Keratinocyte (primary cell): ENCODE data around the gene SCN8A. TPM values are rescaled to one million over a fixed set of nuclear protein-coding genes. Genes with fewer than 3 reads are reported as not detected.

Source experiments
- DNase-seq: peaks from one replicate; pipeline ENCODE4 v3.0.0-alpha.2; 2011; ENCODE audit warnings: low read depth, missing footprints, low spot score
- FAIRE-seq: peaks from 2 replicates; lab custom pipeline; 2011; peaks lifted over from hg19 to GRCh38; lab: Jason Lieb, UNC
- H2AFZ ChIP-seq: 2 replicates; pipeline ENCODE4 v1.6.0; 2012; ENCODE audit warnings: low read length, control low read depth, inconsistent platforms; ENCODE audit not compliant: control insufficient read depth
- H3K27ac ChIP-seq: 2 replicates; pipeline ENCODE4 v1.5.1; 2011; ENCODE audit warnings: low read length; ENCODE audit not compliant: control insufficient read depth, insufficient read depth
- H3K27me3 ChIP-seq: 3 replicates; pipeline ENCODE4 v1.6.0; 2011; ENCODE audit warnings: low read length; ENCODE audit not compliant: control insufficient read depth, insufficient read depth; ENCODE audit errors: extremely low read depth
- H3K36me3 ChIP-seq, 2 experiments: 2 replicates in 1 of 2; 3 replicates in 1 of 2; pipeline ENCODE4 v1.5.1; 2011; ENCODE audit warnings: low read length in 2 of 2, mild to moderate bottlenecking in 1 of 2; ENCODE audit not compliant: control insufficient read depth in 2 of 2, insufficient read depth in 2 of 2; ENCODE audit errors: extremely low read depth in 1 of 2
- H3K4me1 ChIP-seq: 3 replicates; pipeline ENCODE4 v1.5.1; 2011; ENCODE audit warnings: low read length; ENCODE audit not compliant: control insufficient read depth, insufficient read depth; ENCODE audit errors: extremely low read depth
- H3K4me2 ChIP-seq: 3 replicates; pipeline ENCODE4 v1.6.0; 2011; ENCODE audit warnings: low read depth, low read length; ENCODE audit not compliant: control insufficient read depth, insufficient read depth; ENCODE audit errors: extremely low read depth
- H3K4me3 ChIP-seq, 3 experiments: fragments of 200-600 bp in 1 of 3; sonication (generic) in 1 of 3; 2 replicates in 2 of 3; 3 replicates in 1 of 3; pipeline ENCODE4 v1.5.1; 2011 to 2016; ENCODE audit warnings: low read length in 3 of 3, mild to moderate bottlenecking in 3 of 3, control low read depth in 2 of 3, inconsistent platforms in 1 of 3, low read depth in 1 of 3, mixed read lengths in 1 of 3, mixed run types in 1 of 3, moderate library complexity in 1 of 3; ENCODE audit not compliant: control insufficient read depth in 2 of 3, insufficient read depth in 2 of 3; ENCODE audit errors: extremely low read depth in 1 of 3
- H3K79me2 ChIP-seq: 2 replicates; pipeline ENCODE4 v1.6.0; 2012; ENCODE audit warnings: low read length; ENCODE audit not compliant: control insufficient read depth, insufficient read depth
- H3K9ac ChIP-seq: 3 replicates; pipeline ENCODE4 v1.6.0; 2011; ENCODE audit warnings: low read length; ENCODE audit not compliant: control insufficient read depth, insufficient read depth; ENCODE audit errors: extremely low read depth
- H3K9me1 ChIP-seq: 3 replicates; pipeline ENCODE4 v1.6.0; 2011; ENCODE audit warnings: low read length; ENCODE audit not compliant: control insufficient read depth, insufficient read depth; ENCODE audit errors: extremely low read depth
- H3K9me3 ChIP-seq: 2 replicates; pipeline ENCODE4 v1.5.1; 2012; ENCODE audit warnings: low read depth, low read length; ENCODE audit not compliant: control insufficient read depth
- H4K20me1 ChIP-seq: 3 replicates; pipeline ENCODE4 v1.6.0; 2011; ENCODE audit warnings: low read length; ENCODE audit not compliant: control insufficient read depth, insufficient read depth; ENCODE audit errors: extremely low read depth
- EZH2 ChIP-seq: IDR thresholded peaks from one replicate; pipeline ENCODE4 v1.6.1; 2012; ENCODE audit warnings: inconsistent platforms, mild to moderate bottlenecking, low read length, moderate library complexity
- dilution Hi-C: fragments of 300-500 bp; cut with MboI; formaldehyde crosslinking; loops from one replicate; pipeline ENCODE4 v1.7.0; 2020; ENCODE audit warnings: low sequenced_read_pairs; ENCODE audit not compliant: extremely low pct_ligation_motif_present
- polyA plus RNA-seq, 5 experiments: library from polyadenylated mRNA; depleted of rRNA in 3 of 5; stranded (reverse) in 3 of 5; stranded (forward) in 1 of 5; unstranded in 1 of 5; fragments of >200 nt; gene quantifications; 1 replicate in 1 of 5; 2 replicates in 3 of 5; 3 replicates in 1 of 5; pipeline versions ENCODE4 v1.2.1 to v1.2.3, GENCODE V29; 2011 to 2012; ENCODE audit warnings: missing spikeins in 2 of 5, low read depth in 1 of 5, low replicate concordance in 1 of 5
- TF ChIP-seq, protein P1 (sequence below), 3 experiments: IDR thresholded peaks in 1 of 3; conservative IDR thresholded peaks in 1 of 3; optimal IDR thresholded peaks in 1 of 3; 2 replicates in 2 of 3; 3 replicates in 1 of 3; pipeline versions ENCODE3 to v1.5.1; 2011; ENCODE audit warnings: low read length in 3 of 3, mild to moderate bottlenecking in 3 of 3, moderate library complexity in 2 of 3, control low read depth in 1 of 3, inconsistent platforms in 1 of 3; ENCODE audit not compliant: insufficient read depth in 2 of 3; ENCODE audit errors: extremely low read depth in 1 of 3

Gene SCN8A
- polyA plus RNA-seq, 1 donor (not counting 4 experiments of a cell fraction or from before 2014, with no cell fraction given), result 1.1 TPM

DNA sequence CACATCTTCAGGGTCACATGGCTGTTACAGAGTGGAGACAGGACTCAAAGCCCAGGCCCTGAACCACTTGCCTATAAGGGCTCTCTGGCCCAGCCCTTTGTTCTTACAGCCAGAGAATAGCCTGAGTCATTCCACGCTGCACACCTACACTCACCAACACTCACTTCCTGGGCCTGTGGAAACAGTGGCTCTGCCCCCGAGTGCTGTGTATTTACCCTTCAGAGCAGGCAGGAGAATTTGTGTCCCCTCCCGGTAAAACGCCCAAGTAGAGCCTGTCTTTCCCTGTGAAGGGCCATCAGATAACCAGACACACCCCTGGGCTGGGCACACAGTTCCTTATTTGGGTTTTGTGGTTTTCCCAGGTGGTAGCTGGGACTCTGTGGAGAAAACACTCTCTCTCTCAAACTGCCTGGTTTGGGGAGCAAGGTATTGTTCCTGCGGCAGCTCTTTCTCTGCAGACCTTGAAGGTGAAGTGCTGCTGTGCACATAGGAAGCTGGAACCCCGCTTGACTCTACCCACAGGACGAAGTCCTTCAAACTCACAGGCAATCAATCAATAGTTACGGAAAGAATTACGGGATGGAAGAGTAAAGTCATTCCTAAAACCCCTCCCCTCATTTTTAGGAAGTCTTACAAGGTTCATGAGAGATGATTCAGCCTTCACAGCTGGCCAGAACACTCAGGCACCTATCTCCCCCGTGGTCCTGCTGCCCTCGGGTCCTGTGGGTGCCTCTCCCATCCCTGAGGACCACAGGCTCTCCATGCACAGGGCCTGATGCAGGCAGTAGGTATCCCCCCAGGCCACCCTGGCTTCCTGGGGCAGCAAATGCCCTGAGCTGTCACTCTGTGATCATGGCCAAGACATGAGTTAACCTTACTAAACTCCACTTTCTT is 237.1 kb downstream of the SCN8A start:
- H2AFZ ChIP-seq, result peak overlapping the region; percentile 48

DNA sequence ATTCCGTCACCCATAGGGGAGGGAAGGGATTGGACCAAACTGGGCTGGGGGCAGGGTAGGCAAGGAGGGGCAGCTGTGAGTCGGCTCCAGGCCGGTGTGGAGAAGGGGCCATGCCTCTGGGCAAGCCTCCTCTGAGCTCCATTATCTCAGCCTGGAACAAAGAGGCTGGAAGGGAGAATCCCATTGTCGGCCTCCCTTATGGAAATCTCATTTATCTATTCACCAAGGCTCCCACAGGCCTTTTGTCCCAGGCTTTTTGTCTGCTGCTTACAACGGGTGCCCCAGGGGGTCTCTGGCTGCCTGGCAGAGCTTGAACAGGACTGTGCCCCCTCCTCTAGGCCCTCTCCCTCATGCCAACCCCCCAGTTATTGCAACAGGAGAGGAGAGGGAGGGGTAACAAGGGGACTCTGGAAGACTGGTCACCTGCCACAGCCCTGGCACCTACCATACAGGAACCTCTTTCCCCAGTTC is 238.0 kb downstream of the SCN8A start:
- Histone ChIP-seq H3K79me2 (no peaks in the 10 kb centered on the region), H4K20me1 (no peaks in the 10 kb centered on the region), H3K27me3 (peaks cover 21% of the 10 kb centered on the region), H3K9me1 (no peaks in the 10 kb centered on the region), H3K4me3 (no peak overlapping the region), H3K9ac (no peak overlapping the region), H3K4me2 (no peak overlapping the region), H3K4me1 (peaks cover 12% of the 10 kb centered on the region), H3K27ac (no peak overlapping the region), H3K9me3 (no peaks in the 10 kb centered on the region), H3K36me3 (no peaks in the 10 kb centered on the region), H2AFZ (no peak overlapping the region)
- FAIRE-seq (no peak), DNase-seq (no peak)
- dilution Hi-C loops, result no loop called here
- no peak for TF ChIP-seq EZH2
- TF ChIP-seq, protein P1, sequence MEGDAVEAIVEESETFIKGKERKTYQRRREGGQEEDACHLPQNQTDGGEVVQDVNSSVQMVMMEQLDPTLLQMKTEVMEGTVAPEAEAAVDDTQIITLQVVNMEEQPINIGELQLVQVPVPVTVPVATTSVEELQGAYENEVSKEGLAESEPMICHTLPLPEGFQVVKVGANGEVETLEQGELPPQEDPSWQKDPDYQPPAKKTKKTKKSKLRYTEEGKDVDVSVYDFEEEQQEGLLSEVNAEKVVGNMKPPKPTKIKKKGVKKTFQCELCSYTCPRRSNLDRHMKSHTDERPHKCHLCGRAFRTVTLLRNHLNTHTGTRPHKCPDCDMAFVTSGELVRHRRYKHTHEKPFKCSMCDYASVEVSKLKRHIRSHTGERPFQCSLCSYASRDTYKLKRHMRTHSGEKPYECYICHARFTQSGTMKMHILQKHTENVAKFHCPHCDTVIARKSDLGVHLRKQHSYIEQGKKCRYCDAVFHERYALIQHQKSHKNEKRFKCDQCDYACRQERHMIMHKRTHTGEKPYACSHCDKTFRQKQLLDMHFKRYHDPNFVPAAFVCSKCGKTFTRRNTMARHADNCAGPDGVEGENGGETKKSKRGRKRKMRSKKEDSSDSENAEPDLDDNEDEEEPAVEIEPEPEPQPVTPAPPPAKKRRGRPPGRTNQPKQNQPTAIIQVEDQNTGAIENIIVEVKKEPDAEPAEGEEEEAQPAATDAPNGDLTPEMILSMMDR (optimal IDR thresholded peaks at IDR 0.05 in 1 of 3, IDR thresholded peaks at IDR 0.05 in 1 of 3, conservative IDR thresholded peaks at IDR 0.05 in 1 of 3; ENCODE audit: extremely low read depth in 1 of 3, insufficient read depth in 2 of 3, low read length in 3 of 3), result no peak

More for the DNA sequence above, 237.1 kb downstream of the SCN8A start:
- Histone ChIP-seq H3K9ac (no peak overlapping the region), H3K36me3 (no peaks in the 10 kb centered on the region), H3K27me3 (peaks cover 18% of the 10 kb centered on the region), H3K4me2 (peak overlapping the region; percentile 9), H3K79me2 (no peaks in the 10 kb centered on the region), H4K20me1 (no peaks in the 10 kb centered on the region), H3K9me3 (no peaks in the 10 kb centered on the region), H3K27ac (peak overlapping the region; percentile 15), H3K9me1 (no peaks in the 10 kb centered on the region), H3K4me3 (no peak overlapping the region), H3K4me1 (peaks cover 12% of the 10 kb centered on the region)
- dilution Hi-C loops, result no loop called here
- DNase-seq (no peak), FAIRE-seq (peak; percentile 94)
- TF ChIP-seq EZH2, result no peak
- TF ChIP-seq, protein P1 (optimal IDR thresholded peaks at IDR 0.05 in 1 of 3, IDR thresholded peaks at IDR 0.05 in 1 of 3, conservative IDR thresholded peaks at IDR 0.05 in 1 of 3; ENCODE audit: extremely low read depth in 1 of 3, insufficient read depth in 2 of 3, low read length in 3 of 3), result no peak
